ENCODE measurements around the gene ZNF236.
"Not testable (repeated sequence)": the region's sequence is repeated elsewhere in the genome, so short reads cannot be mapped to it uniquely, and the experiment has no call there.

ZNF236 gene

GRCh38 chr18:76908277-76908676 lies 85.9 kb downstream of the ZNF236 start:
- DNase-seq (ENCODE audit: low spot score) = no peak

- DNase-seq (ENCODE audit: low spot score) = no peak
Measured at GRCh38 chr18:76909439-76909838, 87.1 kb downstream of the ZNF236 start.

- no peak for DNase-seq (ENCODE audit: low spot score)
Measured at GRCh38 chr18:76911440-76911839, 89.1 kb downstream of the ZNF236 start.

GRCh38 chr18:76913583-76913982 lies 91.2 kb downstream of the ZNF236 start:
- DNase-seq (ENCODE audit: low spot score) = no peak

- DNase-seq (ENCODE audit: low spot score) = no peak
Measured at GRCh38 chr18:76914314-76914713, 92.0 kb downstream of the ZNF236 start.

- DNase-seq (ENCODE audit: low spot score) = no peak
Measured at GRCh38 chr18:76914796-76915195, 92.4 kb downstream of the ZNF236 start.

- no peak for DNase-seq (ENCODE audit: low spot score)
Measured at GRCh38 chr18:76915456-76915855, 93.1 kb downstream of the ZNF236 start.

GRCh38 chr18:76920974-76921373 lies 98.6 kb downstream of the ZNF236 start:
- no peak for DNase-seq (ENCODE audit: low spot score)

- peak; percentile 74 for DNase-seq (ENCODE audit: low spot score)
Measured at GRCh38 chr18:76922107-76922506, 99.8 kb downstream of the ZNF236 start.

GRCh38 chr18:76923485-76924085 lies 101.2 kb downstream of the ZNF236 start:
- no peak for DNase-seq (ENCODE audit: low spot score)

- DNase-seq (ENCODE audit: low spot score) = no peak
Measured at GRCh38 chr18:76925501-76925900, 103.1 kb downstream of the ZNF236 start.

- no peak for DNase-seq (ENCODE audit: low spot score)
Measured at GRCh38 chr18:76927223-76927725, 104.9 kb downstream of the ZNF236 start.

- DNase-seq (ENCODE audit: low spot score) = no peak
Measured at GRCh38 chr18:76928179-76928868, 106.0 kb downstream of the ZNF236 start.

GRCh38 chr18:76931171-76931570 lies 108.8 kb downstream of the ZNF236 start:
- no peak for DNase-seq (ENCODE audit: low spot score)

- DNase-seq (ENCODE audit: low spot score) = no peak
Measured at GRCh38 chr18:76932026-76932819, 109.9 kb downstream of the ZNF236 start.

- no peak for DNase-seq (ENCODE audit: low spot score)
Measured at GRCh38 chr18:76935722-76936337, 113.5 kb downstream of the ZNF236 start.

GRCh38 chr18:76936877-76937276 lies 114.5 kb downstream of the ZNF236 start:
- DNase-seq (ENCODE audit: low spot score) = no peak

GRCh38 chr18:76937597-76937996 lies 115.2 kb downstream of the ZNF236 start:
- no peak for DNase-seq (ENCODE audit: low spot score)

GRCh38 chr18:76938619-76939018 lies 116.3 kb downstream of the ZNF236 start:
- DNase-seq (ENCODE audit: low spot score) = no peak

- DNase-seq (ENCODE audit: low spot score) = no peak
Measured at GRCh38 chr18:76941284-76941683, 118.9 kb downstream of the ZNF236 start.

- peak; percentile 73 for DNase-seq (ENCODE audit: low spot score)
Measured at GRCh38 chr18:76943542-76944339, 121.4 kb downstream of the ZNF236 start.

GRCh38 chr18:76944346-76944745 lies 122.0 kb downstream of the ZNF236 start:
- not testable (repeated sequence) for DNase-seq (ENCODE audit: low spot score)
